Esophagus mucosa (tissue), 1 donor: ENCODE results near the gene SPRR1B. TPM values are rescaled to one million over a fixed set of nuclear protein-coding genes. Genes with fewer than 3 reads are reported as not detected.

Experiments
- ATAC-seq: fragments of 200-7000 bp; cut with Tn5 transposase; one replicate; pipeline ENCODE4 v1.9.1; 2020
- total RNA-seq: library from RNA; stranded (reverse); gene quantifications from one replicate; pipeline ENCODE4 v1.2.4, GENCODE V29; 2023
- donor health status: DM: yes; HTN: yes; CAD: no.

SPRR1B gene
- total RNA-seq, 1 donor from 2014 or later, result 2,894 TPM

DNA sequence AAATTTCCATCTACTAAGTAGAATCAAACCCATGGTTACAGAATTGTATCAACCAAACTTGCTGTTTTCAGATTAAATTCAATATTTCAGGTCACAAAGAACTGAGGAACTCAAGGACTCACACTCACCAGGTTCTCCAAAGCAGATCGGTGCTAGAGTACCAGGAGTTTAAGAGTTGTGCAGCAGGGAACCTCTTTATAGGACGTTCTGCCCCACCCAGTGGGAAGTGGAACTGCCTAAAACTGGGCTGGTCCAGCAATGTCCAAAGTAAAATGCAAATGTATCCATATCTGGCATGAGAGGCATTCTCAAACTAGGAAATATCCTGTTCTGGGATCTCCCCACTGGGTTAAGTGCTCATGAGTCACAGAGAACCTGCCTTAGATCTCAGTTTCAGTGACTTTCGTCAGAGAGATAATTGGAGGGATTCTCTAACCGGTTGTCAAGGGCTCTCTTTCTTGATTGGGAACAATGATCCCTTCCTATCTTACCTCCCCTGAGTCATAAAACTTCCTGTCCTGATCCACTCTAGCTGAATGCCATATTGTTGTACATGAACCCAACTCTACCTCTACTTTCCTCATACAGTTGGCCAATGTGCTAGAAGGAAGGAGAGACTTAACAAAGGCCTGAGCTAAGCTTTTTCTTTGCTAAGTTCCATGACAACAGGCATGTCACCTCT is 10.1 kb downstream of the SPRR1B start, which contains the start of gene SPRR2D:
SPRR2D (minus strand) TSS at position 171 of the 682 bp plus-strand sequence. CDS start 774 bp downstream, outside the sequence.
- peak; percentile 89 for ATAC-seq

DNA sequence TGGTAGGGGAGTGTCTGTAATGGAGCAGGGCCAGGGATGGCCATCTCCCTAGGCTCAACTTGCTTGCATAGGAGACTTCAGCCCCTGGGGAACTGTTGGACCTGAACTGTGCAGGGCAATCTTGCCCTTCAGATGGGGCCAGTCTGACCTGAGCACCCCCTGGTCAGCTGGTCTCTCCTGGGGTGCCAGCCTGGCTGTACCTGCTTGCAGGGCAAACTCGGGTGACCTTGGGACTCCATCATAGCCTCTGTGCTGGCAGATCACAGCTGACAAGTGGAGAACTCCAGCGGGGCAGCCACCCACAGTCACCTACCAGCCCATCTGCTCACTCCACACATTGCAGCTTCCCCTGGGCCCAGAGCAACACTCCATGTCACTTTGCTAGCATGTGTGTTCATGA is 18.2 kb downstream of the SPRR1B start:
- ATAC-seq, result peak; percentile 30

- peak; percentile 7 for ATAC-seq
Observed at GRCh38 chr1:153056111-153056510, 25.1 kb downstream of the SPRR1B start.

GRCh38 chr1:153057375-153057774 is 26.4 kb downstream of the SPRR1B start, which contains the start of gene SPRR2A:
TSS of gene SPRR2A (minus strand) at chr1:153057512. CDS start at chr1:153056735, 777 bp downstream.
- peak; percentile 83 for ATAC-seq

GRCh38 chr1:153058154-153058553 is 27.2 kb downstream of the SPRR1B start:
- ATAC-seq, result no peak

DNA sequence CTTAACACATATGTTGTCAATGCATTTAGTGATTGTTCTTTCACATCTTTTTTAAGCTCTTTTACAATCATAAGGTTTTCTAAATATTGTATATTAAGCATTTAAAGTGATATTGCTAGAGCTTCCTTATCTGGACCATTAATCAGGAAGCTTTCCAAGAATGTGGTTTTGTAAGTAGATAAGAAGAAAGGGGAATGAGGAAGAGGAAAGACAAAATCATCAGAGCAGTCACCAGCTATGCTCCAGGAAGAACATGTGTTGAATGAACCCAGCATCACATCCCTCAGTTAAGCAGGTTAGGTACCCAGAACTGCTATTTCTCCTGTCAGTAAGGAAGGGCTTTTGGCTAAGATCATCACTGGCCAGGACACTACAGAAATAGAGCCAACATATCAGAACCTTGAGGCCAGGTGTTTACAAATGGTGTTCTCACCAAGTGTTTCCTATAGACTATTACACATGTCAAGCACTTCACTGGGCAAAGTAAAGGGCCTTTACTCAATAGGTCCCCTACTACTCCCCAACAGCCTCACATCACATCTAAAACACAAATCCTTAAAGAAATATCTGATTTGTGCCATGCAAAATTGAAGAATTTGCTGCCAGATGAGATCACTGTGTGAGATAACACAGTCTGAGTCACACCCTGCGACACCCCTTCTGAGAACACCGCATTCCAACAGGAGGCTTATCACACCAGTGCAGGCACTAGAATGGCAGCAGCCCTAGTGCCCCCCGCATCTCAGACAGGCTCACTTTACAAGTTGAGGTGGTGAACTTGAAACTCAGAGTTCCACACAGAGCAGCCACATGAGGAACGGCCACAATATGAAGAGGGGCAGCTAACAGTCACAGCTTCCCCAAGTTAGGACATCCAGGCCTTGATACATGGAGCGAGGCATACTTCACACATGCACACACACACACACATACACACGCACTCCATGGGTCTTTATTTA is 28.1 kb downstream of the SPRR1B start:
- ATAC-seq, result no peak

GRCh38 chr1:153070243-153070642 is 39.2 kb downstream of the SPRR1B start:
- ATAC-seq, result no peak

- peak; percentile 79 for ATAC-seq
Observed at GRCh38 chr1:153071511-153071910, 40.5 kb downstream of the SPRR1B start, which contains the start of gene SPRR2B. TSS of gene SPRR2B (minus strand) at chr1:153071611. CDS start at chr1:153070839, 772 bp downstream.

DNA sequence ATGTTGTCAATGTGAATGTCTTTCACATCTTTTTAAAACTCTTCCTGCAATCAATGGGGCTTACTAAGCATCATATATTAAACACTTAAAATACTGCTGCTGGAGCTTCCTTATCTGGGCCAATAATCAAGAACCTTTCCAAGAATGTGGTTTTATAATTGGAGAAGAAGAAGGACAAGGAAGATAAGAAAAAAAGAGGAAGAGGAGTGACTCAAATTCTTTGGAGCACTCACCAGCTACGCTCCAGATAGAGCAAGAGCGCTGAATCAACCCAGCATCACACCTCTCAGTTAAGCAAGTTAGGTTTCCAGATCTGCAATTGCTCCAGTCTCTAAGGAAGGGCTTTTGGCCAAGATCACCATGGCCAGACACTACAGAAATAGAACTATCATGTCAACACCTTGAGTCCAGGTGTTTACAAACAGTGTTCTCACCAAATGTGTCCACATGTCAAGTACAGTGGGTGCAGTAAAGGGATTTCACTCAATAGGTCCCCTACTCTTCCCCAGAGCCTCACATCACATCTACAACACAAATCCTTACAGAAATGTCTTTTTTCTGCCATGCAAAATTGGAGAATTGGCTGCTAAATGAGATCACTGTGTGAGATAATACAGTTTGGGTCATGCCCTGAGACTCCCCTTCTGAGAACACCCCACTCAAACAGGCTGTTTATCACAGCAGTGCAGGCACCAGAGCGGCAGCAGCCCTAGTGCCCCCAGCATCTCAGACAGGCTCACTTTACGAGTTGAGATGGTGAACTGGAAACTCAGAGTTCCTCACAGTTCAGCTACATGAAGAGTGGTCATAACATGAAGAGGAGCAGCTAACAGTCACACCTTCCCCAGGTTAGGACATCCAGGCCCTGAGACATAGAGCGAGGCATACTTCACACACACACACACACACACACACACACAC is 42.1 kb downstream of the SPRR1B start:
- ATAC-seq, result no peak

DNA sequence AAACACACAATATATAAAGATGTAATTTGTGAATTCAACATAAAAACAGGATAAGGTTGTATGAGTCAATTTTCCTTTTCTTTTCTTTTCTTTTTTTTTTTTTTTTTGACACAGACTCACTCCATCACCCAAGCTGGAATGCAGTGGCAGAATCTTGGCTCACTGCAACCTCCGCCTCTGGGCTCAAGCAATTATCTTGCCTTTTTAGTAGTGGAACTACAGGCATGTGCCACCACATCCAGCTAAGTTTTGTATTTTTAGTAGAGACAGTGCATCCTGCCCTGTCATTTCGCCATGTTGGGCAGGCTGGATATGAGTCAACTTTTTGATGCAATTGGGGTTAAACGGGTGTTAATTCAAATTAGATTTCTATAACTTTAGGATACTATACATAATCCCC is 50.7 kb downstream of the SPRR1B start:
- ATAC-seq, result peak; percentile 74

Other genes with a start within 250 kb of the SPRR1B start
- not detected for gene LCE1E, start 244.9 kb upstream of the SPRR1B start, total RNA-seq
- not detected for gene LCE1D, start 234.5 kb upstream of the SPRR1B start, total RNA-seq
- gene LCE1C, start 224.6 kb upstream of the SPRR1B start, total RNA-seq, result 1.00 TPM
- gene LCE1B, start 219.2 kb upstream of the SPRR1B start, total RNA-seq, result not detected
- gene LCE1A, start 203.7 kb upstream of the SPRR1B start, total RNA-seq, result not detected
- not detected for gene LCE6A, start 188.3 kb upstream of the SPRR1B start, total RNA-seq
- gene LCE7A, start 171.2 kb upstream of the SPRR1B start, total RNA-seq, result not detected
- not detected for gene SMCP, start 152.9 kb upstream of the SPRR1B start, total RNA-seq
- 145 TPM for gene IVL, start 122.7 kb upstream of the SPRR1B start, total RNA-seq
- gene SPRR5, start 84.0 kb upstream of the SPRR1B start, total RNA-seq, result 3.5 TPM
- not detected for gene SPRR4, start 60.6 kb upstream of the SPRR1B start, total RNA-seq
- 1,843 TPM for gene SPRR1A, start 47.1 kb upstream of the SPRR1B start, total RNA-seq
- 10,043 TPM for gene SPRR3, start 29.5 kb upstream of the SPRR1B start, total RNA-seq
- gene SPRR2D, start 9.9 kb downstream of the SPRR1B start, total RNA-seq, result 1,669 TPM
- 5,244 TPM for gene SPRR2A, start 26.3 kb downstream of the SPRR1B start, total RNA-seq
- gene SPRR2B, start 40.4 kb downstream of the SPRR1B start, total RNA-seq, result 27.1 TPM
- gene SPRR2E, start 63.3 kb downstream of the SPRR1B start, total RNA-seq, result 1,779 TPM
- 198 TPM for gene SPRR2F, start 82.3 kb downstream of the SPRR1B start, total RNA-seq
- gene SPRR2G, start 119.7 kb downstream of the SPRR1B start, total RNA-seq, result 0.68 TPM
- gene LELP1, start 172.2 kb downstream of the SPRR1B start, total RNA-seq, result not detected
- not detected for gene PRR9, start 186.4 kb downstream of the SPRR1B start, total RNA-seq
- gene LORICRIN, start 228.5 kb downstream of the SPRR1B start, total RNA-seq, result not detected